T1000 (cell line): ENCODE results near the gene NDUFA5.
"Not testable (repeated sequence)": the region's sequence is repeated elsewhere in the genome, so short reads cannot be mapped to it uniquely, and the experiment has no call there.

Experiments
- DNase-seq: peaks from one replicate; lab custom pipeline; 2025; ENCODE audit warnings: mixed read lengths; lab: John Stamatoyannopoulos, UW

Gene NDUFA5

DNA sequence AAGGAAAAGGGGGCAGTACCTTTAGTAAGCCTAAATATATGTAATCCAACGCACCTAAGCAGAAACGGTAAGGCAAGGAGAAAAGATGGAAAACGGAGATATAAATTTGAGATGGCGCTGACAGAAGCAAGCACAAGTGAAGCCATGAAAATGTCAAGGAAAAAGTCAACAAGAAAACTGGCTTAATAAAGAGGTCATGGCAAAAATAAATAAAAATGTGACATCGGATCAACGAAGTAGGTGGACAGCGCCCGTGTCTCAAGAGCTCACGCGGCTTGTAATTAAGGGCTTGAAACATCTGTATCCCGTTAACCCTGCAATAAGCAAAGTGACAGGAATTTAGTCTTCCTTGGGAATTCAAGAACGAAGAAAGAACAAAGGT, 611 bp downstream of the NDUFA5 start:
- no peak for DNase-seq

DNA sequence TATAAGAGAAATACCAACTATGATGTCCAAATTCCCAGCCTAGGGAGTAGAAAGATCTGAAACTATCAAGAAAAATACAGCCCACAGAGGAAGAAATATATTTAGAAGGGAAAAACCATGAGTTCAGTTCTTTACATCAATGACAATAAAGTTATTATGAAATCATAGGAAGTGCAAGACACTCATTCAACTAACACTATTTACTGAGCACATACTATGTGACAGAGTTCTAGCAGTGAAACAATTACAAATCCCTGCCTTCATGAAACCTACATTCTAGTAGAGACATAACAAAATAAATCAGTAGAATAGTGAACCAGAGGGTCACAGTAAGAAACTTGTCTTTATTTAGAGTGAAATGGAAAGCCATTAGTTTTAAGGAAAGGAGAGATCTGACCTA, 2.1 kb downstream of the NDUFA5 start:
- DNase-seq: no peak

DNA sequence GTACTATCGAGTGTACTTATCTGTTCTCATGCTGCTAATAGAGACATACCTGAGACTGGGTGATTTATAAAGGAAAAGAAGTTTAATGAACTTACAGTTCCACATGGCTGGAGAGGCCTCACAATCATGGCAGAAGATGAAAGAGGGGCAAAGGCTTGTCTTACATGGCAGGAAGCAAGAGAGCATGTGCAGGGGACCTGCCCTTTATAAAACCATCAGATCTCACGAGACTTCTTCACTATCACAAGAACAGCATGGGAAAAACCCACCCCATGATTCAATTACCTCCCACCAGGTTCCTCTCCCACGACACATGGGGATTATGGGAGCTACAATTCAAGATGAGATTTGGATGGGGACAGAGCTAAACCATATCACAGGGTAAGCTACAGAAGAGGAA, 4.5 kb downstream of the NDUFA5 start:
- DNase-seq: no peak

DNA sequence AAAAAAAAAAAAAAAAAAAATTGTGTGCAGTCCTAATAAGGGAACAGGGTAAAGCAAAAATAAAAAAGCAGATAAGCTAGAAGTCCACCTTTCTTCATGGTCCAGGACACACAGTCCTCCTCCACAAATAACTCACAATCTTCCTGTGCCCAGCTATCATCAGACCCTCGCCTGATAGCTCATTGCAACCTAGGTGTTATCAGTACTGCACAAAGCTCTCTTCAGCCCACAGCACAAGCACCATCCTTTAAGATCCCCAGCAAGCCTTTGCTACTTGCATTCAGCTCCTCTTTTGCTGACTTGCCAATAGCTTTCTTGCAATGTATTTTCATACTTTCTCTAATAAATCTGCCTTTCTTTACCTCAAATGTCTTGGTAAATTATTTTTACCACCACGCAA, 5.0 kb downstream of the NDUFA5 start:
- DNase-seq: no peak

DNA sequence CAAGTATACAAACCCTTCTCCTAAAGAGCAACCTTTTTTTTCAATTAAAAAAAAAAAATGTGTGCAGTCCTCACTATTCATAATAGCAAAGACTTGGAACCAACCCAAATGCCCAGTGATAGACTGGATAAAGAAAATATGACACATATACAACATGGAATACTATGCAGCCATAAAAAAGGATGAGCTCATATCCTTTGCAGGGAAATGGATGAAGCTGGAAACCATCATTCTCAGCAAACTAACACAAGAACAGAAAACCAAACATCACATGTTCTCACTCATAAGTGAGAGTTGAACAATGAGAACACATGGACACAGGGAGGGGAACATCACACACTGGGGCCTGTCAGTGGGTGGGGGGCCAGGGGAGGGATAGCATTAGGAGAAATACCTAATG, 5.5 kb downstream of the NDUFA5 start:
- DNase-seq: not testable (repeated sequence)

DNA sequence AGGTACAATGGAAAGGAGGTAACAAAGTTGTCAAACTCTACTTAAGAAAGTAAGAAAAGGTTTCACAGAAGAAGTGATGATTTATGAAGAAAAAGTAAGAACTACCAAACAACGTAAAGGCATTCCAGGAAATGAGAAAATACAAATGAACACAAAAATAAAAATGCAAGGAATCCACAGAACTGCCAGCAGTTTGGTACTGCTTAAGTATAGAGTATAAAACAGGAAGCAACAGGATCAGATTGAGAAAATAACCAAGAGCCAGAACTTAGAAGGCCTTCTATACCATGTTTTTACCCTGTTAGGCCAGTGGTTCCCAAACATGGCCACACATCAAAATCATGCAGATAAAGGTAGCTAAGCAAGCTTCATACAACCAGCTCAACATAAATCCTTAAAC, 9.2 kb downstream of the NDUFA5 start:
- no peak for DNase-seq

DNA sequence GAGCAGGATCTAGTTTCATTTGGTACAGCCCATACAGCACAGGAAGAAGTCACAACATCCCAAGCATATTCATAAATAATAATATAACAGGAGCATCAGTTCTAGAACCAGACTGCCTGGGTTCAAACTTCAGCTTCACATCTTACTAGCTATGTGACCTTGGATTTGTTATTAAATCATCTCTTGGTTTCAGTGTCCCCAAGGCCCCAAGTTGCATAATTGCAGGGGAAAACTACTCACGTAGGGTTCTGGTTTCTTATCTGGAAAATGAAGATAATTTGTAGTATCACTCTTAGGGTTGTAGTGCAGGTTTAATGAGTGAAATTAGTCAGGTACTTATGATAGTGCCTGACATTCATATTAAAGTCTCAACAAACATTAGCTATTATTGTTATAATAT, 17.7 kb downstream of the NDUFA5 start:
- DNase-seq: no peak

DNA sequence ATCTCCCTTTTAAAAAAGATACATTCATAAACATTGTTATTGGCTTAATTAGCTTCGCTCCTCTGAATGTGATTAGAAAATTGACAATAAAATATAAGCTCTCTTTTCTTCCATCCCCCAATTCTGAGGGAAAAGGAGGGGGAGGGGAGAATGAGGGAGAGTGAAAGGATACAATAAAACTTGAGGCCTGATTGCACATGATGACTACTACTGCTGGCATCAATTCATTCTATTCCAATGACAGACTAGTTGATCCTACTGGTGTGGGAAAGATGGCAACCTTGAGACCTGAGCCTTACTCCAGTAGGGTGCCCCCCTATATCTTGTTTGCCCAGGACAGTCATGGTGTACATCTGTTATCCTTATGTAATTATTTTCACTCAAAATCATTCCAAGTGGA, 18.7 kb downstream of the NDUFA5 start:
- DNase-seq: no peak

DNA sequence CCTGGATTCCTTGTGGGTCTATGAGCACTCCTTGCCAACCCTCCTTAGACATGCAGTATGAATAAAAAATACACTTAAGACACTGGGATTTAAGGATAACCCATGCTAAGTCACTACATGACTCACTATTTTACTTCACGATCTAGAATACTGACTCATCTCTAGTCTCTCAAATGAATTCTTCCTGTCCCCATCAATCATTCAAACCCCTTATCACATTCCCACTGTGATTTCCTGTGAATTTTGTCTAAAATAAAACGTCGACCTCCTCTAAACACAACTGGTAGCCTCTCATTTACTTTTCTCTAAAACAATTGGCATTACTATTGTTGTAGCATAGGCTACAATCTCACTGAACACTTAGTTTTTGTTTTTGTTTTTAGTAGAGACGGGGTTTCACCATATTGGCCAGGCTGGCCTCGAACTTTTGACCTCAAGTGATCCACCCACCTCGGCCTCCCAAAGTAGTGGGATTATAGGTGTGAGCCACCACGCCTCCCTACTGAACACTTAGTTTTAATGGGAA, 19.4 kb downstream of the NDUFA5 start:
- no peak for DNase-seq

DNA sequence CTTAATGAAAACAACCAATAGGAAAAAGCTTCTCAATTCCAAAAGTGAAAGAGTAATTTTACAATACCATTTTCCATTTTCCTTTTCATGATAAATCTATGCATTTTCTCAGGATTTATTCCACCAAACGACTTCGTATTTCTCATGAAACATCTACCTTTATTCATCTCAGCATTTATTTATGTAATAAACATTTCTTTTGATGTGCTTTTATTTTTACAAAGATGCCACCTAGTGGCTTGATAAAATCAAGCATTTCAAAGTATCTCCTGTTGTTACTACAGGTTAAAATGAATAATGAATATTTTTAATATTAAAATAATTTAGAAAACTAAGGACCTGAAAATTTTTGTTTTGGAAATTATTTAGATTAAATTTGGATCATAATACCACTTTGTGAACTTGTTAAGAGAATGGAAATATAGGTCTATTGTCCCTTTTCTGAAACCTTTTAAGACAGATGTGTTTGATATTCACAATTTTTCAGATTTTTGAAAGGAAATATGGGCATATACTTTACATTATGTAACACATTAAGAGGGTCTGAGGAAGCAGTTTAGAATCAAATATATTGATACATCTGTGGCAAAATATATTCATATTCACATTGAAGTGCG, 20.5 kb downstream of the NDUFA5 start:
- DNase-seq: no peak

DNA sequence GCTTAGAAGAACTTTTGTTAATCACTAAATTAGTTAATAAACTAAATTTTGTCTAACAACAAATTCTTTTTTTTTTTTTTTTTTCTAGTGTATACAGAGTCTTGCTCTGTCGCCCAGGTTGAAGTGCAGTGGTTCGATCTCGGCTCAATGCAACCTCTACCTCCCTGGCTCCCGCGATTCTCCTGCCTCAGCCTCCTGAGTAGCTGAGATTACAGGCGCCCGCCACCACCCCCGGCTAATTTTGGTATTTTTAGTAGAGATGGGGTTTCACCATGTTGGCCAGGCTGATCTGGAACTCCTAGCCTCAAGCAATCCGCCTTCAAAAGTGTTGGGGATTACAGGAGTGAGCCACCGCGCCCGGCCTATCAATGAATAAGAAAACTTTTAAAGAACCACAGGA, 22.1 kb downstream of the NDUFA5 start:
- no peak for DNase-seq

DNA sequence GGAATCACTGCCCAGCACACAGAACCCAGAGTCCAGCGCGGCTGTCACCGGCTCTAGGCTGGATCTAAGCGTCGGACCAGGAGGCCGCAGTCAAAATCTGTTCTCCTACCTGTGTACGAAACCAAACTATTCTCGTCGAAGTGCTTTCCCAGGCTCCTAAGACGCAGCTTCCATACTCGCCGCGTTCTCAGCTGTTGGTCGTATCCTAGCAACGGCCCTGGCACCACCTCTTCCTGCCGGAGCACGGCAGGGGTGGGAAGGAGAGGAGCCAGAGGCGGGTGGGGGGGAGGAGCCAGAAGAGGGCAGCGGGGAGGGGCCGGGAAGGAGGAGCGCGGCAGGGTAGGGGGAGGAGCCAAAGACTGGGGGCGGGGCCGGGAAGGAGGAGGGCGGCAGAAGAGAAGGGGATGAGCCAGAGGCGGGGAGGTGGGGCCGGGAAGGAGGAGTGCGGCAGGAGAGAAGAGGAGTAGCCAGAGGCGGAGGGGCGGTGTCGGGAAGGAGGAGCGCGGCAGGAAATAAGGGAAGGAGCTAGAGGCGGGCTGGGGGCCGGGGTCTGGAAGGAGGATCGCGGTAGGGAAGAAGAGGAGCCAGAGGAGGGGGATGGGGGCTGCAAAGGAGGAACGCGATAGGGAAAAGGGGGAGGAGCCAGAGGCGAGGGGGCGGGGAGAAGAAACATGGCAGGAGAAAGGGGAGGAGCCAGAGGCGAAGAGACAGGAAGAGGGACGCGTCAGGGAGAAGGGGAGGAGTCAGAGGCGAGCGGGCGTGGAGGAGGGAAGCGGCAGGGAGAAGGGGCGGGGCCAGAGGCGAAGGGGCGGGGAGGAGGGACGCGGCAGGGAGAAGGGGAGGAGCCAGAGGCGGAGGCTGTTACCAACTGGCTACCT, 23.0 kb downstream of the NDUFA5 start, which contains the start of gene IQUB:
Gene IQUB (minus strand): TSS at position 213 of the 878 bp plus-strand sequence. CDS start 22,255 bp downstream, outside the sequence.
- peak; percentile 89 for DNase-seq

DNA sequence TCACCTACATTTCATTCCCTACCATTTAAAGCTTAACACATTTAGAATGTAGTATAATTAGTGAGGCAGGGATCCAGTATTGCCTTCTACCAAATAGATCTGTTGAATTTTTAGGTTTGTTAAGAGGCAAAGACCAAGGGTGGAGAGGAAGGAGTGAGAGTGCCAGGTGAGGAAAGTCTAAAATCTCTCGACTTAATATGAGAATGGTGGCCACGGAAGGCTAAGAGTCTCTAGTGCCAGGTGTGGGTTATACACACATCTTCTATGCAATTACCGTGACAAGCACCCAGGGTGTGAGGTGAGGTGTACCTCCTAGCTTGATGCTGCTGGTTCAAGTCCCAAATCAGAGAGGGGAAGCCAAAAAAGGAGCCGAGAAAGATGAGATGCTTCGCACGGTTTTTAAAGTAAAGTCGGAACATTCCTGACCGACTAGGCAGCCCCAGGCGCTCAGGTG, 23.7 kb downstream of the NDUFA5 start:
- no peak for DNase-seq

DNA sequence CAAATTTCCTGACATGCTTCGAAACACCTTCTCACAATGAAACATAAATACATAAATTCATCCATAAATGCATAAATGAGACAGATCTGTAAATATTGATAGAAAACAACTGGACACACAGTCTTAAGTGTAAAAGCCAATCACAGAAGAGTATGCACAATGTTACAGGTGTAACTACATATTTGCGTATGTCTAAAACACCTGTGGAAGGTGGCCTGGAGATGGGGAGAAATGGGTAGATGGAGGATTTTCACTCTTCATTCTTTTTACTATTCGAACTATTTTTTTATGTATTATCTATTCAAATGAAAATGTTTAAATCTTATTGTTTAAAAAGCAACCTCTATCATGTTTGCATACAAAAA, 24.1 kb downstream of the NDUFA5 start:
- DNase-seq: no peak

DNA sequence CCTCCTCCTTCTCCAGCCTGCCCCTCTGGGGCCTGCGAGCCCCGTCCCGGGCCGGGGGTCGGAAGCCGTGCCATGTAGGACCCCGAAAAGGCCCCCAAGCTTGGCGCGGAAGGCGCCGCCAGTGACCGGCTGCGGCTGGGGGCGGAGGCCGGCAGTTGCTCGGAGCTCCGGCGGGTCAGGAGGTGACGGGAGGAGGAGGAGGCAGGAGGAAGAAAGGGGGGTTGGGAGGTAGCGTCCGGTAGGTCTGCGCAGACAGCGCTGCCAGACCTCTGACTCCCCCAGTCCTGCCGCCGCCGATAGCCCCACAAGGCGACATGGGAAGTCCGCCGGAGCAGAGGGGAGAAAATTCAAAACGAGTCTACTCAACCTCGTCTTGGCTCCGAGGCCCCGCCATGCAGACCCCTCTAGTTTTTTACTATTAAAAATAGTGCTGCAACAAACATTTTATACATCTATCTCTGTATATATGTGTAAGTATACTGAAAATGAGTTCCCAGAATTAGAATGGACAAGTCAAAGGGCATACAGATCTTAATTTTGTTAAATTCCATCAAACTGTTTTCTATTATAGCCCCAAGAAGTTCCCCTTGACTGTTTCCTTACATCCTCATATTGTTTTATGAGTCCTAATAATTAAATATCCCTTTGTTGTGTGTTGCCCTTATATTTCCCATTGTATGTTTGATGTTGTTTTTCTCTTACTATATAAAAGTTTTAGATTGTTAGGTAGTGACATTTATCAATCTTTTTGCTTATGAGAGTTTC, 24.6 kb downstream of the NDUFA5 start:
- DNase-seq: not testable (repeated sequence)

DNA sequence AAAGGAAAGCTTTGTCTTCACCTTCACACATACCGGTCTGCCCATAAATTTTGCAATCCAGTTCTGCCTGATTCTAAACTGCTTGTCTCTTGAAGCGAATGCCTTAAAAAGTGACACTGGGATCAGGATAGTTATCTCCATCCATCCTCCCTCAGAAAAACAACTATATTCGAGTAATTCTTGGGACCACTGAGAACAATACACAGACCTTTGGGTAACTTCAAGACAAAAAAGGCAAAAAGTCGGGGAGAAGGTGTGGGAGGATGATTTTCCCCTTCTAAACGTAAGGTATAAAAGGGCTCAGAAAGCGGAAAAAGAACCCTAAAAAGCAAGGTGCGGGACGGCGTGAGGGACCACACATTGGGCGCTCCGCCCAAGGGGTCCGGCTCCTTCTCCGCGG, 25.3 kb downstream of the NDUFA5 start:
- not testable (repeated sequence) for DNase-seq

DNA sequence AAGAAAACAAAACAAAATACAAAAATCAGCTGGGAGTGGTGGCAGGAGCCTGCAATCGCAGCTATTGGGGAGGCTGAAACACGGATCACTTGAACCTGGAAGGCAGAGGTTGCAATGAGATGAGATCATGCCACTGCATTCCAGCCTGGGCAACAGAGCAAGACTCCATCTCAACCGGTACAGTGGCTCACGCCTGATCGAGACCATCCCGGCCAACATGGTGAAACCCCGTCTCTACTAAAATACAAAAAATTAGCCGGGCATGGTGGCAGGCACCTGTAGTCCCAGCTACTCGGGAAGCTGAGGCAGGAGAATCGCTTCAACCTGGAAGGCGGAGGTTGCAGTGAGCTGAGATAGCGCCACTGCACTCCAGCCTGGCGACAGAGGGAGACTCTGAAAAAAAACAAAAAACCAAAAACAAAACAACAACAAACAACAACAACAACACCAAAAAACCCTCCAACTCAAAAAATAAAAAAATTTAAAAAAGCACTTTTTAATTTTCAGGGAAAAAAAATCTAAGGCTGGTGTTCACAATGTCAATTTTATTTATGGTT, 27.5 kb downstream of the NDUFA5 start:
- DNase-seq: not testable (repeated sequence)

DNA sequence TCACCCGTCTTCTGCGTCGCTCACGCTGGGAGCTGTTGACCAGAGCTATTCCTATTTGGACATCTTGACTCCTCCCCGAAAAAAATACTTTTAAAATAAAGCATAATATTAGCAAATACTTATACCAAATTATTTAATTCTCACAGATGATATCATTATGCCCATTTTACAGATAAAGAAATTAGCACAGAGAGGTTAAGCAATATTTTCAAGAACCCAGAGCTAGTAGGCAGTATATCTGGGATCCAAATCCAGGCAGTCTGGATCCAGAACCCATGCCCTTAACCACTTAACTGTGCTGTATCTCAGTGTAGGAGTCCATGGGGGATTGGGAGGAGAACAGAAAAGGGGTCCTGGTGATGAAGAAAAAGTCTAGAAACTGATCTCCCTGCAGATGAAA, 29.4 kb downstream of the NDUFA5 start:
- DNase-seq: no peak

DNA sequence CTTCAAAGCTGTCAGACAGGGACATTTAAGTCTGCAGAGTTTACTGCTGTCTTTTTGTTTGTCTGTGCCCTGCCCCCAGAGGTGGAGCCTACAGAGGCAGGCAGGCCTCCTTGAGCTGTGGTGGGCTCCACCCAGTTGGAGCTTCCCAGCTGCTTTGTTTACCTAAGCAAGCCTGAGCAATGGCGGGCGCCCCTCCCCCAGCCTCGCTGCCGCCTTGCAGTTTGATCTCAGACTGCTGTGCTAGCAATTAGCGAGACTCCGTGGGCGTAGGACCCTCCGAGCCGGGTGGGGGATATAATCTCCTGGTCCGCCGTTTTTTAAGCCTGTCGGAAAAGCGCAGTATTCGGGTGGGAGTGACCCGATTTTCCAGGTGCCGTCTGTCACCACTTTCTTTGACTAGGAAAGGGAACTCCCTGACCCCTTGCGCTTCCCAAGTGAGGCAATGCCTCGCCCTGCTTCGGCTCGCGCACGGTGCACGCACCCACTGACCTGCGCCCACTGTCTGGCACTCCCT, 29.8 kb downstream of the NDUFA5 start:
- not testable (repeated sequence) for DNase-seq

DNA sequence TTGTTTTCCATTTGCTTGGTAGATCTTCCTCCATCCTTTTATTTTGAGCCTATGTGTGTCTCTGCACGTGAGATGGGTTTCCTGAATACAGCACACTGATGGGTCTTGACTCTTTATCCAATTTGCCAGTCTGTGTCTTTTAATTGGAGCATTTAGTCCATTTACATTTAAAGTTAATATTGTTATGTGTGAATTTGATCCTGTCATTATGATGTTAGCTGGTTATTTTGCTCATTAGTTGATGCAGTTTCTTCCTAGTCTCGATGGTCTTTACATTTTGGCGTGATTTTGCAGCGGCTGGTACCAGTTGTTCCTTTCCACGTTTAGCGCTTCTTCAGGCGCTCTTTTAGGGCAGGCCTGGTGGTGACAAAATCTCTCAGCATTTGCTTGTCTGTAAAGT, 31.1 kb downstream of the NDUFA5 start:
- not testable (repeated sequence) for DNase-seq

DNA sequence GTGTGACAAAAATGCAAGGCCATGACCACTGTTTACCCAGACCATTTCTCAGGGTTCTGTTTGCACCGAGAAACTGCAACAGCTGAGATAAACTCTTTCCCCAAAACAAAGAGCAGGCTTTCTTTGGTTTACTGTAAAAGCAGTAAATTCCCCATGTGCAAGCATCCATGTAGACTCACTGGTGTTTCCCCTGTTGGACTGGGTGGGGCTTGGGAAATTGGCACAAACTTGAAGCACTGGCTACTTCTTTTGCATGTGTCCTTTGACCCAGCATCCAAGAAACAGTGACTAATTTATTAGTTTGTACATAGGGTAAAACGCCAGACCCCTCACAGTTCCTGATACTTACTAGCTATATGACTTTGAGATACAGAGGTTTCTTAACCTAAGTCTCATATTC, 35.6 kb downstream of the NDUFA5 start:
- no peak for DNase-seq

DNA sequence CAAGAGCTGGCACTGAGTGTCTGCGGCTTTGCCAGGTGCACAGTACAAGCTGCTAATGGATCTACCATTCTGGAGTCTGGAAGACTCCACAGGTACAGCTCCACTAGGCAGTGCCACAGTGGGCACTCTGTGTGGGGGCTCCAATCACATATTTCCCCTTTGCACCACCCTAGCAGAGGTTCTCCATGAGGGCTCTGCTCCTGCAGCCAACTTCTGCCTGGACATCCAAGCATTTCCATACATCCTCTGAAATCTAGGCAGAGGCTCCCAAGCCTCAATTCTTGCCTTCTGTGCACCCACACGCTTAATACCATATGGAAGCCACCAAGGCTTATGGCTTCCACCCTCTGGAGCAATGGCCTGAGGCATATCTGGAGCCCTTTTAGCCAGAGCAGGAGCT, 52.4 kb downstream of the NDUFA5 start:
- no peak for DNase-seq
